ENCODE results near the gene CHI3L1. TPM values are rescaled to one million over a fixed set of nuclear protein-coding genes. Genes with fewer than 3 reads are reported as not detected.

CHI3L1 gene
- total RNA-seq, 4 donors from 2014 or later: 6.2 to 28.2 (median 21.2) TPM; not detected in 1

DNA sequence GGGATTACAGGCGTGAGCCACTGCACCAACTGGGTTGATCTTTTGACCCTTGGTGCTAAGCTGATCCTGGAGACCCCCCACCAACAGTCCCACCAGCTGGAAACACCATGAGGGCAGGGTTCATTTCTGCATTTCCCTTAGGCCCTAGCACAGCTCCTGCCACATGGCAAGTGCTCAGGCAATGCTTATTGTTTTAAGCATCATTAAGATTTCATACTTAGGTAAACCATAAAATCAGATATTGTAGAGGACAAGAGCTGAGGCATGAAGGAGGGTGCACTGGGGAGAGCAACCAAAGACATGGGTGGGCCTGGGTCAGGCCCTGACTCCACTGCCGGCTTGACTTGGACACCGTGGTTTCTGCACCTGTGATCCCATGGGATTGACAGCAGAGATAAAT is 25.3 kb upstream of the CHI3L1 start:
- H3K27ac ChIP-seq: no peak overlapping the region
- no peaks in the 10 kb centered on the region for H3K36me3 ChIP-seq
- TF ChIP-seq POLR2A (IDR thresholded peaks at IDR 0.05) (no peak), CTCF (IDR thresholded peaks at IDR 0.05) (no peak)
- H3K4me1 ChIP-seq: no peaks in the 10 kb centered on the region
- no peak for DNase-seq
- no peaks in the 10 kb centered on the region for H3K27me3 ChIP-seq
- intact Hi-C loops (cut with DNase I; ENCODE audit: low total_unique reads): loop anchor here (5.0 kb wide), 1 partner anchor 90 kb away; no protein-coding TSS in a partner anchor
- H3K9me3 ChIP-seq: no peaks in the 10 kb centered on the region
- H3K4me3 ChIP-seq: no peak overlapping the region

GRCh38 chr1:203210988-203211387 is 24.5 kb upstream of the CHI3L1 start:
- Histone ChIP-seq H3K27me3 (no peaks in the 10 kb centered on the region), H3K4me3 (no peak overlapping the region), H3K9me3 (no peaks in the 10 kb centered on the region), H3K36me3 (no peaks in the 10 kb centered on the region), H3K4me1 (no peaks in the 10 kb centered on the region), H3K27ac (no peak overlapping the region)
- no peak for DNase-seq
- intact Hi-C loops (cut with DNase I; ENCODE audit: low total_unique reads): loop anchor here (5.0 kb wide), 1 partner anchor 89 kb away; no protein-coding TSS in a partner anchor
- no peak for TF ChIP-seq CTCF (IDR thresholded peaks at IDR 0.05)

GRCh38 chr1:203210350-203210749 is 23.8 kb upstream of the CHI3L1 start:
- H3K4me1 ChIP-seq: no peaks in the 10 kb centered on the region
- H3K36me3 ChIP-seq: no peaks in the 10 kb centered on the region
- H3K9me3 ChIP-seq: no peaks in the 10 kb centered on the region
- no peaks in the 10 kb centered on the region for H3K27me3 ChIP-seq
- H3K27ac ChIP-seq: no peak overlapping the region
- no peak for DNase-seq
- TF ChIP-seq CTCF (IDR thresholded peaks at IDR 0.05) (no peak), POLR2A (IDR thresholded peaks at IDR 0.05) (no peak)
- intact Hi-C loops (cut with DNase I; ENCODE audit: low total_unique reads): loop anchor here (5.0 kb wide), 1 partner anchor 88 kb away; no protein-coding TSS in a partner anchor
- H3K4me3 ChIP-seq: no peak overlapping the region

DNA sequence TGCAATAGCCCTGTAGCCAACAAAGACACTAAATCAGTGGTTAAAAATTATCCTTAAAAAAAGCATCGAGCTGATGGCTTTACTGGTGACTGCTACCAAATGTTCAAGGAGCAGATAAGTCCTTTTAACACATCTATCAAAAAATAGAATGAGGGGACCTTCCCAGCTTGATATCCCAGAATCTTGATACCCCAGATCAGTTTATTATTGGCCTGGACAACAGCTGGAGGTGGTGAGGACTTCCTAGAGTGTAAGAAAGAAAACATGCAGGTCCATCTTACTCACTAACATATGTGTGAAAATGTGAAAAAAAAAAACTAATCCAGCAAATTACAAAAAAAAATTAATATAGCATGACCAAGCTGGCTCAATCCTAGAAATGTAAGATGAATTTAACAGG is 21.7 kb upstream of the CHI3L1 start:
- Histone ChIP-seq H3K27me3 (no peaks in the 10 kb centered on the region), H3K9me3 (no peaks in the 10 kb centered on the region), H3K27ac (no peak overlapping the region), H3K4me1 (no peaks in the 10 kb centered on the region), H3K4me3 (no peak overlapping the region), H3K36me3 (no peaks in the 10 kb centered on the region)
- TF ChIP-seq CTCF (IDR thresholded peaks at IDR 0.05) (no peak), POLR2A (IDR thresholded peaks at IDR 0.05) (no peak)
- intact Hi-C loops (cut with DNase I; ENCODE audit: low total_unique reads): no loop called here
- no peak for DNase-seq

DNA sequence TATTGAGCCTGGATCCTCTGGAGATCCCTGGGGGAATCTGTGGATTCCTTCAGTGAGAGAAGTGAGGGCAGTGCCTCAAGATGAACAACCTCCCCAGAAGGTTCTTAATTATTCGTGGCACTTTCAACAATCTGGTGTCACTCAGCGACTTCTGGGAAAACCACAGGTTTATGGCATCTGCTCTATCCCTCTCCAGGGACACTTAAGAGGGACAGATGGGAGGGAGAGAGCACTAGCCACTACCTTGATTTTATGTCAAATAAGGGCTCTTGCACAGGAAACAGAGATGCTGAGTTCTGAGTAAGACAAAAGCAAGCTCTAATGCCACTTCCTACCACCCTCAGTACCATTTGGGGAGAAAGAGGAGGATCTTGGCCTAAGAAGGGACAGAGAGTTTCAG is 21.2 kb upstream of the CHI3L1 start:
- no peak overlapping the region for H3K4me3 ChIP-seq
- intact Hi-C loops (cut with DNase I; ENCODE audit: low total_unique reads): no loop called here

More for the DNA sequence above, 21.2 kb upstream of the CHI3L1 start:
- Histone ChIP-seq H3K36me3 (no peaks in the 10 kb centered on the region), H3K4me1 (no peaks in the 10 kb centered on the region), H3K27me3 (no peaks in the 10 kb centered on the region), H3K27ac (no peak overlapping the region), H3K9me3 (no peaks in the 10 kb centered on the region)
- TF ChIP-seq CTCF (IDR thresholded peaks at IDR 0.05) (no peak), POLR2A (IDR thresholded peaks at IDR 0.05) (no peak)
- no peak for DNase-seq
